HG03457 (cell line): ENCODE measurements around the gene POU2AF3.
"Not testable (repeated sequence)": the region's sequence is repeated elsewhere in the genome, so short reads cannot be mapped to it uniquely, and the experiment has no call there.

ENCODE experiments used
- ATAC-seq: cut with Tn5 transposase; IDR thresholded peaks from one replicate; pipeline ENCODE4 v1.9.1; 2021; ENCODE audit warnings: moderate number of reproducible peaks; ENCODE audit not compliant: unreplicated experiment

The POU2AF3 gene

DNA sequence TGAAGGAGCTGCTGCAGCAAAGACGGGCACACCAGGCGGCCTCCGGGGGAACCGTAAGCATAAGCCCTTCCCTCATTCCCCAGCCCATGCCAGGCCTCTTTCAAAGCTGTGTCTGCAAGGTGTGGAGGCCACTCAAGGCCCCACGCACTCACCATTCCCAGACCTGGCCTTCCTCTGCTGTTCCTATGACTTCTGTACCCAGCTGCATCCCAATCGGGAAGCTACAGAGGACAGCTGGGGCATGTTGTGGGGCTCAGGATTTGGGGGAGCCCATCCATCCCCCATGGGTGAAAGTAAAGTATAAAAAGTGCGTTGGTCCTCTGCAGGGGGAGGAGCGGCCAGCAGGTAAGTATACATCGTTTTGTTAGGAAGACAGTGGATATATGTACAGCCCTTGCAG, 2.2 kb downstream of the POU2AF3 start:
- ATAC-seq: no peak

DNA sequence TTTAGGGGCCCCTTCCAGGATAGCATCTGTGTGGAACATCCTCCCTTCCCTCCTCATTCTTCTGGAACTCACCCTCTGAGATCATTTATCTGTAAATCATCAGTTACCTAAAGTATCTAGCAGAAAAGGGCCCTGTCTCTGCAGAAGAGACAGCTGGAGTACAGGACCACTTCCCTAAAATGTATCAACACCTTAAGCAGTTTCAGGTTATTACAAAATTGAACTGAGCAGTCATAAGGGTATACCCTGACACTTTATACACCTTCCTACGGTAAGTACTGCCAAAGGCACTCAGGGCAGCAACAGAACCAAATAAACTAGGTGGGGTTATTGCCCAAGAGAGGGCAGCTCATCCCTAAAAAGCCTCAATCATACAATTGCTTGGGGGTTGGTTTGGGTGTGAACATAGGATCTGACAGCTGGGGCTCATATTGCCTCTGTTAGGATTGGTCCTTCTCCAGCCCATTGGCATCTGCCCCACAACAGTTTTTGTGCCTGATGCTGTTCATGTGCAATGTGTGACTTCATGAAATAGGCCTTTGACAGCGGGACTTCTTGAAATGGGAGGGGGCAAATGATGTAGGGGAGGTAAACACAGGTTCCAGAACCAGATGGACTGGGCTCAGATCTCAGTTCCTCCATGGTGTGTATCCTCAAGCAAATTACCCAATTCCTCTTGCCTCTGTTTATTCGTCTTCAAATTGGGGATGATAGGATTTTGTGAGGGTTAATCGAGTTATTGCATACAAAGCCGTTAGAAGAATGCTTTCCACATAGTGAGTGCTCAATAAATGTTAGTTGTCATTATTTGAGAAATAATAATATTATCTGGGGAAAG, 2.9 kb downstream of the POU2AF3 start:
- no peak for ATAC-seq

DNA sequence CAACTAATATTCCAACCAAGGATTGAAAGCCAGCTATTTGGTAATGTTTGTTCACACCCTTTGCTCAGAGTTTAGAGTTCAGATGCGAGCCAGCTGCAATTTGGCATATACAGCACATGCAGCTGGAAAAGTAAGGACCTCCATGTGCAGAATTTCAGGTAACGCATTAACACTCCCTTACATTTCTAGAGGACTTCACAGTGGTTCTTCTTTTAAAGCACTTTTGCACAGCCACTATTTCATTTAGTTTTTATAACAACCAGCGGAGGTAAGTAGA, 3.4 kb downstream of the POU2AF3 start:
- no peak for ATAC-seq

DNA sequence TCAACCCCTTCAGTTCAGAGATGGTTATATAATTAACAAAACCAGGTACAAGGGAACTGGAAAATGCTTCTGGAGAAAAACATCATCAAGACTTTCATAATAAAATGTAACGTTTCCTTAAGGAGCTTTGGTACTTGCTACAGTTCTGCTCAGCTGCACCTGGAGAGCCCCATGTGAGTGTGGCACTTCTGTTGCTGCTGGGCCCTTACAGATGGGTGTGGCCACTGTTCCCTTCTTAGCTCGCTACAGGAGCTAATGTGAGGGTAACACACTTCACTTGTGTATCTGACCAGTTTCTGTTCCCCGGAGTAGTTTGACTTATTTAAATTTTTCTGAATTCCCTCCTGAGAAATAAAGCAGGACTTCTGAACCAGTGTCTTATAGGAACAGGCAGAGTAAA, 4.0 kb downstream of the POU2AF3 start:
- ATAC-seq: no peak

DNA sequence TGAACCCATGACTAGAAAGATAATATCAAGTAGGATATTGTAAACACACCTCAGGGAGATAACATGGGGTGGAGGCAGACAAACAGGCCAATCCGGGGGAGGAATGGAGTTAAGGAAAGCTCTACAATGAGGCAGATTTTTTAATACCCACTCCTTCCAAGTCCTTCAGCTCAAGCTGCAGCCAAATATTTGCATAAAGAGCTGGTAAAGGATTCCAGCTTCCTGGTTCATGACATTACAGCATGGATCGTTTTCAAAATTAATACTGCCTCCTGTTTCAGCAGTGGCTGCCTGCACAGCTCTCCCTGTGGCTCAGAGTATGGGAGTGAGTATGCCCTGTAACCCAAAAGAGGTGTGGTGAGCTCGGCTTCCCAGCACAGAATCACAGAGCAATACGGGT, 5.1 kb downstream of the POU2AF3 start:
- no peak for ATAC-seq

DNA sequence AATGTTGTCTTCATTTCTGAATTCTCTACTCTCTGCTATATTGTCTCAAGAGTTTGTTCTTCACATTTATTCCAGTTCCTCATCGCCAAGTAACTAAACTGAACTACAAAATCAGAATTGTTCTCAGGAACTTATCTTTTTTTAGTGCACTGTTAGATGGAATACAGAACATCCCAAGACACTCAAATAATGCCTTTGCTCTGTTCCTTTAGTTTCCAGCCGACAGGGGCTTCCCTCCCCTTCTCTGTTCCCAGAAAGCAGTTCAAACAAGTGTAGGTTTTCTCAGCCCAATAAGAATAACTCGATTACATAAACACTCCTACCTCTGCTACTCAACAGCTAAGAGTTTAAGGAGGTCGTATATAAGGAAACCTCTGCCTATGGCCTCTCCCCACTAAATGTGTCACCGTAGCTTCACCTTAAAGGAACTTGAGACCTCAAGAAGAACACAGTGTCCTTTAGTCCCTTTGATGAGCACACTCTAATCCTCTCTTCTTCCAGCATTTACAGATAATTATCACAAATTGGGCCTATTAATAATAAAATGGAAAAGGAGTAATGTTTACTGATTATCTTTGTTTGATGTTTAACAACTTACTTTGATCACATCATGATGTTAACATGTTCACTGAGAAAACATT, 6.9 kb downstream of the POU2AF3 start:
- no peak for ATAC-seq

DNA sequence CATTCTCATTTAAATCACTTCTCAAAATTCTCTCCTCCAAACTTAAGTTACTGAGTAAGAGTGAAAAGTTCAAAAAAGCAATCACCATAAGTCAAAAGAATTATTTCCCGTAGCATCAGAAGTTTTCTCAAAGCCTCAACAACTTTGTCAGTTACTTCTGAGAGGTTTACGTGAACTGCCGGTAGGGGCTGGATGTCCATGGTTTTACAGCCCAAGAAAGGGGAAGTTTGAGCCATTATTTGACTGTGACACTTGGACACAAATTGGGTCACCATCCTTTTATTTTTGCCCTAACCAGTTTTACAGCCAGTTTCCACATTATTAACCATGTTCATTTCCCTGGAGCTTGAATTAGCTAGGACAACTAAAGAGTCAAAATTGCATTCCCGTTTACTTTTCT, 7.5 kb downstream of the POU2AF3 start:
- no peak for ATAC-seq

DNA sequence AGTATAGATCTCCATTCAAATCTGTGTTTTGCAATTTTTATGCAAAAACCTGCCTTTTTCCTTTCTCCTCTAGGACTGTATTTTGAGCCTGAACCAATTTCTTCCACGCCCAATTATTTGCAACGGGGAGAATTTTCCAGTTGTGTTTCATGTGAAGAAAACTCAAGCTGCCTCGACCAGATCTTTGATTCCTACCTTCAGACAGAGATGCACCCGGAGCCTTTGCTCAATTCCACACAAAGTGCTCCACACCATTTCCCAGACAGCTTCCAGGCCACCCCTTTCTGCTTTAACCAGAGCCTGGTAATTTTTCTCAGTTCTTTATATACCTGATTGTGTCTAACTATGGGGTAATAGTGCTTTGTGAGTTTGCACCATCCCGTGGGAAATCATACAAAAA, 8.0 kb downstream of the POU2AF3 start:
- ATAC-seq: no peak

DNA sequence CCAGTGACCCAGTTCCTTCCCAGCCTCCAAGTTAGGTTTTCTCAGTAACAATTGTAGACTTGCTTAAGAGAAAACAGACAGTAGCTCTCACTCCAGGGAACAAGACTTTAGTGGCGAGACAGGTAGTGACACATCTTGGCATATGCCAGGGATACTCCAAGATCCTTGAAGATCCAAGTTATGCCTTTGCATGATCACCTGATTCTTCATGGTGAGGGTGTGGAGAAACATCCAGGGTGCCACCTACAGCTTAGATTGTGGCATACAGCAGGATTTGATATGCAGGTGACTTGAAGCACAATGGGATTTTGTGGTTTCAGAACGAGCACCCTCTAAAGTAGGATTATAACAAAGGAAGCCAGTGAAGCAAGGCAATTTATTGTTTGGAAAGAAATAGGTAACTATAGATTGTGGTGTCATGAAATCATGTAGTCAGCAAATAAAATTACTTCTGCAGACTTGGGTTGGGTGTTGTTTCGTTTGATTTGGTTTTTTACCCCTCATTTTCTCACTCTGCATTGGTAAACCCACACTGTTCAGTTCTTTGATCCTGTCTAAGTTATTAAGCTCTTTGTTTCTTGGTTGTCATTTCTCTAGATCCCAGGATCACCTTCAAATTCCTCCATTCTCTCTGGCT, 9.2 kb downstream of the POU2AF3 start:
- ATAC-seq: no peak

DNA sequence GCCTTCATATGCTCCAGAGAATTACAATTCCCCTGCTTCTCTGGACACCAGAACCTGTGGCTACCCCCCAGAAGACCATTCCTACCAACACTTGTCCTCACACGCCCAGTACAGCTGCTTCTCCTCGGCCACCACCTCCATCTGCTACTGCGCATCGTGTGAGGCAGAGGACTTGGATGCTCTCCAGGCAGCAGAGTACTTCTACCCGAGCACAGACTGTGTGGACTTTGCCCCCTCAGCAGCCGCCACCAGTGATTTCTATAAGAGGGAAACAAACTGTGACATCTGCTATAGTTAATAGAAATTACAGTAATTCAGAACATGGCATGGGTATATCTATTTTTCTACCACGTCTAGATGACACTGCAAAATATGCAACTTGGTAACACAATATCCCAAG, 9.8 kb downstream of the POU2AF3 start:
- no peak for ATAC-seq

DNA sequence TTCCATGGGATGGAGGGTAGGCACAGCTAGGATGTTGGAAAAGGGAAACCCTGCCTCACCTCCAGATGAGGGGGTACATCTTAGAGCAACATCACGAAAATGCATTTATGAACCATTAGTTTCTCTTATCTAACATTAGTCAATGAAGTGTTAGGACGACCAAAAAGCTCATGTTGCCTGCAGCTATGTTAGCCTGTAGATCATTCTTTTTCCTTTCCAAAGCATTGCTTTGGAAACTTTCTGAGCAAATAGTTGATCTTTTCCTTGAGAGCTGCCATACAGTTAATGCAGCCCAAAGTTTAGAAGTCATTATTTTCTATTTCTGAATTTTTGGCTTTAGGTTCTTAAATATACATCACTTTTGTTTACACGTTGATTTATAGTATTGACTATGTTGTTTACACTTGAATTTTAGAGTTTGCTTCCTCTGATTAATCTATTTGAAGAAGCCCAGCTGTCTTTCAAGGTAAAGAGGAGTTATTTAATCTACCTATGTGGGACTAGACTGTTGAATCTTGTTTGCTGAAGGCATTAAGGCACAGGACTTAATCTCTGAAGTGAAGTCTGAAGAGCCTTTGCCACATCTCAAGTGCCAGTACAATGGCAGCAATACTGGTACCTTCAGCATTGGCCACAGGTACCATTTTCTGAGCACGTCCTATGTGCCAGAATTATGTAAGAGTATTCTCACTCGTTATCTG, 11.0 kb downstream of the POU2AF3 start:
- no peak for ATAC-seq

DNA sequence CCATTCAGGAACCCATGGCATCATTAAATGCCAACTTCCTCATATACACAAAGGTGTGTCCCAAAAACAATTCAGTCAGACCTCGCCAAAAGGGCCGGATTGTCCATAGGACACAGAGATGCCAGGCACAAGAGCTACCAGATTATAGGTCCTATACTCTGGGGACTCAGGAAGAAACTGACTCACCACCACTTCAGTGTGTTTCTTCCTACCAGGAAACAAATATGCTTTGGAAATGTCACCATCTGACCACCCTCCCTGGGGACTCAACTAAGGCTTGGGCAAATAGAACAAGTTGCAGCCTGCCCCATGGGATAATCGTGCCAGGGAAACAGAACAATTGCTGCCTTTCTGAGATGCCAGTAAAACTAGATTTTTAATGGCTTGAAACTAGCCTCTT, 11.7 kb downstream of the POU2AF3 start:
- ATAC-seq: no peak

DNA sequence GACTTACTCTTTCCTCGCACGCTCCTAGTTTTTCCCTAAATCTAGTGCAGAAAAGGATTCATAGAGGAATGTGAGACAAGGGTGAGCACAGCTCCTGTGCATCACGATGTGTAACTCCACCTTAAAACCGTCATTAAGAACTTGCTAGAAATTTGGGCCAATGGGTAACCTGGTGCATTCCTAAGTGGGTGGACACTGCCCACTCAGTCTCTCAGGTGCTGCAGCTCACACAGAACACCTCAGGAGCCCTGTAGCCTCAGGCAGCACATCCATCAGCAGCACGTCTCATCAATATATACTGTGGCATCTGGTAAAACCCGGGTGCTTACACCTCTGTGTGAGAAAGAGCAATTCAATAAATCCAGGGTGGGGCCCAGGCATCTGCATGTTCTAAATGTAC, 12.4 kb downstream of the POU2AF3 start:
- ATAC-seq: no peak

DNA sequence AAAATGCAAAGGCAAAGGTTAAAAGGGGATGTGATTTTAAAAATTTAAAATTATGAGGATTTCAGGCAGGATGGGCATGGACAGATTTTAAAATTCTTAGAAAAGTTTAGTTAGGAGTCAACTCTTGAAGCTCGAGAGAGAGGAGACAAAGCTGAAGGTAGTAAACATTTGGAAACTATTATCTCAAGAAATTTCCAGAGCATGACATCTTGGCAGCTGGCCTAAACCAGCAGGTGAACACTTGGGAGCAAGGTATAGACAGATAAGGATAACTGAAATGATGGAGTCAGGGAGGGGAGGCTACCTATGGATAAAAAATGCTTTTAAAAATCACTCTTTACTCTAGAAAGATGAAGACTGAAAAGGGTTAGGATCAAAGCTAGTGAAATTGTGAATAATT, 13.7 kb downstream of the POU2AF3 start:
- no peak for ATAC-seq

DNA sequence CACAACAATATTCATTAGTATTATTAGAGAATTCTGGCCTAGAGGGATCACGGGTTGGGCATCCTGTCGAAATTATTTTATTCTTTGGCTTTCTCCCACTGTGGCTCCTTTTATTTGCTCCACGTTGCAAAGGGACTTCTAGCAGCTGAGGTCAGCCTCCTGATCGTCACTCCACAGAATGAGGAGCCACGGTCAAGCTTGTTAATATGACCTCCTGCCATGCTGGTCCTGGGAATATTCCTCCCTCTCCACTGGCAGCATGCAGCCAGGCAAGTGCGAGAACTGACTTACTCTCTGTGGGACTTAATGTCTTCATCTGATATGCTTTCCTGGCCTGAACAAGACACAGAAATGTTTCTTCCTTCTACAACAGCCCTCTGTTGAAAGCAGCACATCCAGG, 20.9 kb downstream of the POU2AF3 start:
- ATAC-seq: no peak

DNA sequence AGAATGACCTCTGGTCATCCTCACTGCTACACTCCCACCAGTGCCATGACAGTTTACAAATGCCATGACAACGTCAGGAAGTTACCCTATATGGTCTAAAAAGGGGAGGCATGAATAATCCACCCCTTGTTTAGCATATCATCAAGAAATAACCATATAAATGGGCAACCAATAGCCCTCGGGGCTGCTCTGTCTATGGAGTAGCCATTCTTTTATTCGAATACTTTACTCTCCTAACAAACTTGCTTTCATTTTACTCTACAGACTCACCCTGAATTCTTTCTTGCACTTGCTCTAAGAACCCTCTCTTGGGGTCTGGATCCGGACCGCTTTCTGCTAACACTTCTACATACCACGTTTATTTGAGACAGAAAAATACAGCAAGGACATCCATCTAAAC, 21.9 kb downstream of the POU2AF3 start:
- not testable (repeated sequence) for ATAC-seq

DNA sequence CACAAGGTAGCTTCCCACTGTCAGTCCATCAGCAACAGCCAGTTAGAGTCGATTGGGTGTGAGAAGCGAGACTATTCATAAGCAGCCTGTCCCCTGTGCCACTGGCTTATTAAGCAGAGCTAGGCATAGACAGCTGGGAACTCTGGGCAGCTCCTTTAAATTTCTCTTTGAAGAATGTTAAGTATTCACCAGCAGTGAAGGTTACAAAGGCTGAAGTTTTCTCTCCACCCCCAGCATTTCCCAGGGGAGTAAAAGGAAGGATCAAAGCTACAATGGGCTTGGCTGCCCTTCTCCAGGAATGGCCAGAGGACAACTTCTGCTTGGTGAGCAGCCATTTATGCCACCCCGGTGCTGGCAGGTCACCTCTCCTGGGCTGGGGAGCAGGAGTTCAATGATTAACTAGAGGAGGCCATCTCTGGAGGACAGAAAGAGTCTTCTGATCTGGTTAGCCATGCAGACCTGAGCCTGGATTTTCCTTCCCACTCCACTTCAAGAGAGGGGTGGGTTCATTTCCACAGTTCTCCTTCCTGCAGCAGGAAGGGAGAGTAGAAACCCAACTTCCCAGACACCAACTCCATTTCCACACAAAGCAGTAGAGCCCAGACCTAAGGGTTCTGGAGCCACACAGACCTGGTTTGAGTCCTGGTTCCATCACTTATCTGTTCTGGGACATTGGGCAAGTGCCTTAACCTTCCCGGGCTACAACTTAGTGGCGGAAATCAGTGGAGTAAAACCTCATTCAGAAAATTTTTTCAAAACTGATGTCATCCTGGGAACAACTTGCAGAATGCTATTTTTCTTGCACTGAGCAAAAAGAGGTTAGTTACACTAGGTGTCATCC, 22.6 kb downstream of the POU2AF3 start:
- ATAC-seq: no peak

DNA sequence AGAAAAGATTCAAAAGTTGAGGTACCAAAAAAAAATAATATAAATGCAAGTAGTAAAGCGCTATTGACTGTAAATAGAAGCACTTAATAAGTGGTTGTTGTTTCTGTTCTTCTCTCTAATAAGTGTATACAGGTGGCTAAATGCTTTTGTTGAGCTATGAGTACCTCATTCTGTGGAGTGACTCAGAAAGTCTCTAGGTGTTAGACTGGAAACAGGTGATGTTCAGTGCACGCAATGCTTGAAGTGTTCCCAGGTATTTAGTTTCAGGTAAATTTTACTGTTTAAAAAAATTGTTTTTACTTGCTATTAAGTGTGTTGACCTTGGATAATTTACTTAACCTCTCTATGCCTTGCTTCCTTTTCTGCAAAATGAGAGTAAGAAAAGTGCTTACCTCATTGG, 24.2 kb downstream of the POU2AF3 start:
- no peak for ATAC-seq

DNA sequence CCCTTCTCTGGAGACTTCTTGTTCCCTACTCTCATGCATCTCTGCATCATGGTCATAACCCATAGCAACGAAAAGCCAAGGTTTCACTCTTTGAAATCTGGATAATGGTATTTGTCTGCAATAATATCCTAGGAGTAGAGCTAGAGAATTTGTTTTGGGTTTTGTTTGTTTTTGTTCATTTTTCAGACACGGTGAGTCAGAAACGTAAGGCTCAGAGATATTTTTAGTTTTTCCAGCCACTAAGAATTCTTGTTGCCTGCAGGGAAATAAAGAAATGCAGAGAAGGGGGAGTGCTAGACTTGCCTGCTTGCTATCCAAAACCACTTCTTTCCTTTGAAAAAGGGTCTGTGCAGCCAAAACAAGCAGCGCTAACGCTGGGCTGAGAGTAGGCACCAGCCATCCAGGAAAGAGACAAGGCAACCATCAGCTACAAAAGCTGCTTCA, 26.0 kb downstream of the POU2AF3 start:
- ATAC-seq: no peak

DNA sequence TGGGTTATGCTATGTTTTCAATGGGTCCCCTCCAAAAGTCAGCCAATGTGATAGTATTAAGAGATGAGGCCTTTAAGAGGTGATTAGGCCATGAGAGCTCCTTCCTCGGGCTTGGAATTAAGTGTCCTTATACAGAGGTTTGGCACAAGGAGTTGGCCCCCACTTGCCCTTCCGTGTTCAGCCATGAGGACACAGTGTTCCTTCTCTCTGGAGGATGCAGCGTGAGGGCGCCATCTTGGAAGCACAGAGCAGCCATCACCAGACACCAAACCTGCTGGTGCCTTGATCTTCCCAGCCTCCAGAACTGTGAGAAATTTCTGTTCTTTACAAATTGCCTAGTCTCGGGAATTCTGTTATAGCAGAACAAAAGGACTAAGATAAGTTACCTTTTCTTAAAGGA, 26.9 kb downstream of the POU2AF3 start:
- no peak for ATAC-seq

DNA sequence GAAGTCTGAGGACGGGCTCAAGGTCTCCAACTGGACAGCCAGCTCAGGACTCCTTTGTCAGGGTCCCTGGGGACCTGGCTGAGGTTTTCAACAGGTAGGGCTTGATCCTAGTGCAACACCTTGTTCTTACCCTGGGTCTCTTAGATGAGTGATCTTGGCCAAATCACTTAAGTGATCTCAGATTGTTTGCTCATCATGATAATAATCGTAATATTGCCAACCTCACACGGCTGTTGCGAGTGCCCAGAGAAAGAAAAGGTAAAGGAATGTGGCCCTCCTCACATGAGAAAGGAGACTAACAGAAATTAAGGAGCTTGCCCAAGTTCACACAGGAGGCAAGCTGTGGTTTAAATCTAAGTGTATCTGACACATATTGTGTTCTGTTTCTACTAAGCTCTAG, 28.5 kb downstream of the POU2AF3 start:
- ATAC-seq: no peak
